ENCODE data around the gene DOHH.

GRCh38 chr19:3544058-3544376 lies 43.5 kb upstream of the DOHH start:
- TF ChIP-seq EZH2 (IDR thresholded peaks at IDR 0.05; ENCODE audit: insufficient read depth, poor library complexity, severe bottlenecking) (no peak), EZH2phosphoT487 (IDR thresholded peaks at IDR 0.05; ENCODE audit: insufficient read depth, low read depth) (no peak)
